Body of pancreas (tissue), 4 donors: ENCODE results near the gene ATG2B.

Experiments
- POLR2A ChIP-seq, 3 donors: fragments of 450-650 bp; IDR thresholded peaks; one replicate each; pipeline ENCODE4 v1.6.1; 2016; ENCODE audit warnings: antibody characterized with exemption in 3 of 3, mild to moderate bottlenecking in 2 of 3
- TF ChIP-seq, protein P1 (sequence below), 7 experiments: fragments of 450-650 bp in 4 of 7; fragments of 200-600 bp in 3 of 7; sonication (generic) in 3 of 7; IDR thresholded peaks; one replicate each; pipeline ENCODE4 v1.5.1; 2016 to 2019; ENCODE audit warnings: antibody characterized with exemption in 7 of 7

DNA sequence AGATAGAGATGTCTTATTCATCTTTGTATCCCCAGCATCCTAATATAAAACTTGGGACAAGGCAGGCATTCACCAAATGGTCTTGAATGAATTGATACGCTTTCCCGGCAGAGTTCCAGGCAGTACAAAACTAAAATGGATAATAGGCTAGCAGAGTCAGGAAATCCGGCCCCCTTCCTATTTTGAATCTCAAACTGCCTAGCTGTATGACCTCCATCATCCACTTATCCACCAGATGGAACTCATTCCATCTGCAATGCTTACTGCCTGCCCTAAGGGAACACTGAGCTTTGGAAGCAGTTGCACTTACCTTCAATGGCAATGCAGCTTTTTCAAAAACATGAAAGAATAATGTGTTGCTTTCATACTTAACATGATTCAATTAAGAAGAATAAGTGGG lies 63.7 kb downstream of the ATG2B start:
- TF ChIP-seq, protein P1, sequence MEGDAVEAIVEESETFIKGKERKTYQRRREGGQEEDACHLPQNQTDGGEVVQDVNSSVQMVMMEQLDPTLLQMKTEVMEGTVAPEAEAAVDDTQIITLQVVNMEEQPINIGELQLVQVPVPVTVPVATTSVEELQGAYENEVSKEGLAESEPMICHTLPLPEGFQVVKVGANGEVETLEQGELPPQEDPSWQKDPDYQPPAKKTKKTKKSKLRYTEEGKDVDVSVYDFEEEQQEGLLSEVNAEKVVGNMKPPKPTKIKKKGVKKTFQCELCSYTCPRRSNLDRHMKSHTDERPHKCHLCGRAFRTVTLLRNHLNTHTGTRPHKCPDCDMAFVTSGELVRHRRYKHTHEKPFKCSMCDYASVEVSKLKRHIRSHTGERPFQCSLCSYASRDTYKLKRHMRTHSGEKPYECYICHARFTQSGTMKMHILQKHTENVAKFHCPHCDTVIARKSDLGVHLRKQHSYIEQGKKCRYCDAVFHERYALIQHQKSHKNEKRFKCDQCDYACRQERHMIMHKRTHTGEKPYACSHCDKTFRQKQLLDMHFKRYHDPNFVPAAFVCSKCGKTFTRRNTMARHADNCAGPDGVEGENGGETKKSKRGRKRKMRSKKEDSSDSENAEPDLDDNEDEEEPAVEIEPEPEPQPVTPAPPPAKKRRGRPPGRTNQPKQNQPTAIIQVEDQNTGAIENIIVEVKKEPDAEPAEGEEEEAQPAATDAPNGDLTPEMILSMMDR (IDR thresholded peaks at IDR 0.05), result no peak
- no peak for TF ChIP-seq POLR2A (IDR thresholded peaks at IDR 0.05)
